OCI-LY3 (cell line): ENCODE measurements around the gene UST.

Experiments used
- CTCF ChIP-seq: fragments of 200-600, 300-600 bp; sonication (generic); IDR thresholded peaks from 2 replicates; pipeline ENCODE4 v1.5.1; 2014; ENCODE audit warnings: antibody characterized with exemption, low read length, low read depth
- EZH2phosphoT487 ChIP-seq: fragments of 200-600 bp; shearing (Covaris generic); IDR thresholded peaks from 2 replicates; pipeline ENCODE4 v1.6.1; 2018; ENCODE audit warnings: antibody characterized with exemption, mixed run types, low read depth

DNA sequence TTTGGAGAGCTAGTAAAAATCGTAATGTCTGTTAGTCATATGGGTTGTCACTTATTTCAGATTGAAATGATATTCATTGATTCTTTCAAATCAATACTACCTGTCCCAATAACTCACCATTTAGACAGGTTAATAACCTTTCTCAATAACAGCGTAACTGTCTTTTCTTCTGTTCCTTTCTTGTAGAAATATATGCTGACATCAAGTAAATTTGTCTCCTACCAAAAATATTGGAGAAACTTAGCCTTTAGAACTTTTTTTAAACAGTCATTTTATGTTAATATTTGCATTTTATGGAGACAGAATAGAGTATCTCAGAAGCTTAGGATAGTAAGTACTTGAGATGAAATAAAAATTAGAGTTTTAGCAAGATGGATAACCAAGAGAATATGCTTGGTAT lies 278.2 kb downstream of the UST start:
- TF ChIP-seq CTCF: no peak
- no peak for TF ChIP-seq EZH2phosphoT487
